SK-N-SH treated with all-trans-retinoic acid at 6 μM for 48 hours (cell line): Measurements from ENCODE around the gene TIMP1.

Experiments used
- ATAC-seq: fragments of 200-7000 bp; cut with Tn5 transposase; 3 replicates; pipeline ENCODE4 v1.9.1; 2020; ENCODE audit warnings: mild to moderate bottlenecking, moderate library complexity
- BACH2 ChIP-seq: fragments of 250-450 bp; sonication (Bioruptor Pico); IDR thresholded peaks from 2 replicates; pipeline ENCODE4 v1.9.0; 2021; ENCODE audit warnings: mild to moderate bottlenecking, borderline replicate concordance
- CSDC2 ChIP-seq: fragments of 250-450 bp; sonication (Bioruptor Pico); IDR thresholded peaks from 2 replicates; pipeline ENCODE4 v1.5.0; 2020; ENCODE audit warnings: mild to moderate bottlenecking, moderate library complexity
- ESRRG ChIP-seq: fragments of 250-450 bp; sonication (Bioruptor Pico); IDR thresholded peaks from 2 replicates; pipeline ENCODE4 v1.6.1; 2021; ENCODE audit warnings: mild to moderate bottlenecking
- GLIS3 ChIP-seq: fragments of 250-450 bp; sonication (Bioruptor Pico); IDR thresholded peaks from 2 replicates; pipeline ENCODE4 v1.5.0; 2020; ENCODE audit warnings: mild to moderate bottlenecking, moderate library complexity
- OSR1 ChIP-seq: fragments of 250-450 bp; sonication (Bioruptor Pico); IDR thresholded peaks from 2 replicates; pipeline ENCODE4 v1.8.0; 2022; ENCODE audit warnings: moderate library complexity, mild to moderate bottlenecking, inconsistent platforms
- PPARA ChIP-seq: fragments of 250-450 bp; sonication (Bioruptor Pico); IDR thresholded peaks from 2 replicates; pipeline ENCODE4 v1.5.0; 2020; ENCODE audit warnings: mild to moderate bottlenecking, borderline replicate concordance
- RARB ChIP-seq: fragments of 250-450 bp; sonication (Bioruptor Pico); IDR thresholded peaks from 2 replicates; pipeline ENCODE4 v1.8.0; 2021; ENCODE audit warnings: mild to moderate bottlenecking, moderate library complexity
- SNAI2 ChIP-seq: fragments of 250-450 bp; sonication (Bioruptor Pico); IDR thresholded peaks from 2 replicates; pipeline ENCODE4 v1.5.0; 2020; ENCODE audit warnings: mild to moderate bottlenecking, moderate library complexity
- TCF4 ChIP-seq: fragments of 250-450 bp; sonication (Bioruptor Pico); IDR thresholded peaks from 2 replicates; pipeline ENCODE4 v1.8.0; 2021; ENCODE audit warnings: mild to moderate bottlenecking, moderate library complexity, borderline replicate concordance
- TOX ChIP-seq: fragments of 250-450 bp; sonication (Bioruptor Pico); IDR thresholded peaks from 2 replicates; pipeline ENCODE4 v1.8.0; 2021; ENCODE audit warnings: mild to moderate bottlenecking, moderate library complexity, borderline replicate concordance
- ZC3H10 ChIP-seq: fragments of 250-450 bp; sonication (Bioruptor Pico); IDR thresholded peaks from 2 replicates; pipeline ENCODE4 v1.5.1; 2021; ENCODE audit warnings: mild to moderate bottlenecking, moderate library complexity
- ZFP3 ChIP-seq: fragments of 250-450 bp; sonication (Bioruptor Pico); IDR thresholded peaks from 2 replicates; pipeline ENCODE4 v1.5.0; 2020; ENCODE audit warnings: mild to moderate bottlenecking, moderate library complexity
- ZFP30 ChIP-seq: fragments of 450-650 bp; formaldehyde crosslinking; IDR thresholded peaks from 2 replicates; pipeline ENCODE4 v1.5.0; 2022; ENCODE audit warnings: mild to moderate bottlenecking, moderate library complexity
- ZNF565 ChIP-seq: fragments of 450-650 bp; formaldehyde crosslinking; conservative IDR thresholded peaks from 2 replicates; pipeline ENCODE4 v1.5.0; 2020; ENCODE audit warnings: low read depth, mild to moderate bottlenecking, moderate library complexity
- ZNF70 ChIP-seq: fragments of 450-650 bp; formaldehyde crosslinking; IDR thresholded peaks from 2 replicates; pipeline ENCODE4 v1.5.0; 2020; ENCODE audit warnings: mild to moderate bottlenecking, moderate library complexity
- ZNF8 ChIP-seq: fragments of 450-650 bp; formaldehyde crosslinking; IDR thresholded peaks from 2 replicates; pipeline ENCODE4 v1.5.0; 2020; ENCODE audit warnings: mild to moderate bottlenecking, moderate library complexity
- TF ChIP-seq, protein P1 (sequence below): fragments of 250-450 bp; sonication (Bioruptor Pico); IDR thresholded peaks from 2 replicates; pipeline ENCODE4 v1.8.0; 2020; ENCODE audit warnings: mild to moderate bottlenecking, moderate library complexity, borderline replicate concordance
- TF ChIP-seq, protein P2 (sequence below): fragments of 250-450 bp; sonication (Bioruptor Pico); IDR thresholded peaks from 2 replicates; pipeline ENCODE4 v1.5.1; 2020; ENCODE audit warnings: low read depth, mild to moderate bottlenecking, moderate library complexity
- TF ChIP-seq, protein P3 (sequence below): fragments of 250-450 bp; sonication (Bioruptor Pico); IDR thresholded peaks from 2 replicates; pipeline ENCODE4 v1.5.1; 2021; ENCODE audit warnings: mild to moderate bottlenecking, moderate library complexity
- TF ChIP-seq, protein P4 (sequence below): fragments of 250-450 bp; sonication (Bioruptor Pico); IDR thresholded peaks from 2 replicates; pipeline ENCODE4 v1.8.0; 2021; ENCODE audit warnings: low read depth, mild to moderate bottlenecking, moderate library complexity, borderline replicate concordance
- TF ChIP-seq, protein P5 (sequence below): fragments of 250-450 bp; sonication (Bioruptor Pico); IDR thresholded peaks from 2 replicates; pipeline ENCODE4 v1.5.0; 2020; ENCODE audit warnings: mild to moderate bottlenecking, moderate library complexity

Gene TIMP1

DNA sequence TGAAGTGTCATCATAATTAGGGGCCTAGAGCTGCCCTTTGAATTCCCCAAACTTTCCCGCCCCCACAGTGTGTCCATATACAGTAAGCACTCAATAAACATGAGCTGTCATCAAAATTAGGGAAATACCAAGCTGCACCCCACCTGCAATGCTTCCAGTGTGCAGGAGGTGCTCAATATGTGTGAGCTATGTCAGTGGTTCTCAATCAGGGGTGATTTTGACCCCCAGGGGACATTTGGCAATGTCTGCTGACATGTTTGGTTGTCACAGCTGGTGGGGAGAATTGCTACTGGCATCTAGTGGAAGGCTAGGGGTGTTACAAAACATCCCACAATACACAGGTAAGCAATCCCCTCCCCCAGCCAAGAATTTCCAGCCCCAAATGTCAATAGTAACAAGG is 46.7 kb downstream of the TIMP1 start:
- ATAC-seq: no peak
- TF ChIP-seq ZFP30 (CRISPR knock-in tag) (no peak), GLIS3 (CRISPR knock-in tag) (no peak), ZNF8 (no peak), TCF4 (CRISPR knock-in tag) (no peak), ESRRG (CRISPR knock-in tag) (no peak), ZNF70 (CRISPR knock-in tag) (no peak), ZFP3 (CRISPR knock-in tag) (no peak)
- TF ChIP-seq, protein P1, sequence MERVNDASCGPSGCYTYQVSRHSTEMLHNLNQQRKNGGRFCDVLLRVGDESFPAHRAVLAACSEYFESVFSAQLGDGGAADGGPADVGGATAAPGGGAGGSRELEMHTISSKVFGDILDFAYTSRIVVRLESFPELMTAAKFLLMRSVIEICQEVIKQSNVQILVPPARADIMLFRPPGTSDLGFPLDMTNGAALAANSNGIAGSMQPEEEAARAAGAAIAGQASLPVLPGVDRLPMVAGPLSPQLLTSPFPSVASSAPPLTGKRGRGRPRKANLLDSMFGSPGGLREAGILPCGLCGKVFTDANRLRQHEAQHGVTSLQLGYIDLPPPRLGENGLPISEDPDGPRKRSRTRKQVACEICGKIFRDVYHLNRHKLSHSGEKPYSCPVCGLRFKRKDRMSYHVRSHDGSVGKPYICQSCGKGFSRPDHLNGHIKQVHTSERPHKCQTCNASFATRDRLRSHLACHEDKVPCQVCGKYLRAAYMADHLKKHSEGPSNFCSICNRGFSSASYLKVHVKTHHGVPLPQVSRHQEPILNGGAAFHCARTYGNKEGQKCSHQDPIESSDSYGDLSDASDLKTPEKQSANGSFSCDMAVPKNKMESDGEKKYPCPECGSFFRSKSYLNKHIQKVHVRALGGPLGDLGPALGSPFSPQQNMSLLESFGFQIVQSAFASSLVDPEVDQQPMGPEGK (CRISPR knock-in tag): no peak

DNA sequence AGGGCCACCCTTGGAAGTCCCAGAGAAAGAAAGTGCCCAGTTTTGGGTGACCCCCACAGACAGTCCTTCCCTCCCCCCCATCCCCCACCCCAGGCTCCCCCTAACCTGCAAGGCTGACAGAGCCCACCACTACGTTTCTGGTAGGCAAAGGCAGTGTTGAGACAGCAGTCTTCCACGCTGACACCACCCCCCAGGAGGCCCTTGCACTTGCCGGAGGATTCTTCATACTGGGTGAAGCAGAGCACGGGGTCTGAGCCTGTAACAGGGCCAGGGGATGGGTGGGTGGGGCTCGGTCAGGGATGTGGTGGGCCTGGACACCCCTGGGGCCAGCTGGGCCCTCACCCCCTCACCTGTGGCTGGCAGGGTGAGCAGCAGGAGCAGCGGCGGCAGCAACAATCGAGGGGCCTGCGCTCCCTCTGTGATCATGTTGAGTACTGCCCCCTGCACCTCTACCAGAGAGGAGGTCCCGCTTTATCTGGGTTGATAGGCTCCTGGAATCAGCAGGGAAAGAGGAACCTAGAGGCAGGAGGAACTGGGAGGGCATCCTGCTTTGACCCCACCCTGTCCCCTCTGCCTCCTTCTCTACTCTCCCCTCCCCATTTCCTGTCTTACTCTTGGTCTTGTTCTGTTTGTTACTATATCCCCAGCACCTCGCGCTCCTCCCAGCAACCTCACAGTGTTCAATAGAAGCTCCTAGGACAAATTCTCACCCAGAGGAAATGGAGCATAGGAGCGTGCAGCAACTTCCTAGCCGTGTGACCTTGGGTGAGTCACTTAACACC is 47.4 kb downstream of the TIMP1 start, which contains the start of gene CFP:
Gene CFP (minus strand): TSS at position 512 of the 782 bp plus-strand sequence. CDS start 86 bp downstream, at position 426.
- TF ChIP-seq ESRRG (CRISPR knock-in tag) (no peak), ZNF8 (no peak), ZC3H10 (CRISPR knock-in tag) (no peak), ZFP30 (CRISPR knock-in tag) (no peak), GLIS3 (CRISPR knock-in tag) (no peak), PPARA (CRISPR knock-in tag) (no peak), RARB (CRISPR knock-in tag) (no peak), OSR1 (no peak)
- TF ChIP-seq, protein P2, sequence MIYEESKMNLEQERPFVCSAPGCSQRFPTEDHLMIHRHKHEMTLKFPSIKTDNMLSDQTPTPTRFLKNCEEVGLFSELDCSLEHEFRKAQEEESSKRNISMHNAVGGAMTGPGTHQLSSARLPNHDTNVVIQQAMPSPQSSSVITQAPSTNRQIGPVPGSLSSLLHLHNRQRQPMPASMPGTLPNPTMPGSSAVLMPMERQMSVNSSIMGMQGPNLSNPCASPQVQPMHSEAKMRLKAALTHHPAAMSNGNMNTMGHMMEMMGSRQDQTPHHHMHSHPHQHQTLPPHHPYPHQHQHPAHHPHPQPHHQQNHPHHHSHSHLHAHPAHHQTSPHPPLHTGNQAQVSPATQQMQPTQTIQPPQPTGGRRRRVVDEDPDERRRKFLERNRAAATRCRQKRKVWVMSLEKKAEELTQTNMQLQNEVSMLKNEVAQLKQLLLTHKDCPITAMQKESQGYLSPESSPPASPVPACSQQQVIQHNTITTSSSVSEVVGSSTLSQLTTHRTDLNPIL (CRISPR knock-in tag): no peak
- TF ChIP-seq, protein P3, sequence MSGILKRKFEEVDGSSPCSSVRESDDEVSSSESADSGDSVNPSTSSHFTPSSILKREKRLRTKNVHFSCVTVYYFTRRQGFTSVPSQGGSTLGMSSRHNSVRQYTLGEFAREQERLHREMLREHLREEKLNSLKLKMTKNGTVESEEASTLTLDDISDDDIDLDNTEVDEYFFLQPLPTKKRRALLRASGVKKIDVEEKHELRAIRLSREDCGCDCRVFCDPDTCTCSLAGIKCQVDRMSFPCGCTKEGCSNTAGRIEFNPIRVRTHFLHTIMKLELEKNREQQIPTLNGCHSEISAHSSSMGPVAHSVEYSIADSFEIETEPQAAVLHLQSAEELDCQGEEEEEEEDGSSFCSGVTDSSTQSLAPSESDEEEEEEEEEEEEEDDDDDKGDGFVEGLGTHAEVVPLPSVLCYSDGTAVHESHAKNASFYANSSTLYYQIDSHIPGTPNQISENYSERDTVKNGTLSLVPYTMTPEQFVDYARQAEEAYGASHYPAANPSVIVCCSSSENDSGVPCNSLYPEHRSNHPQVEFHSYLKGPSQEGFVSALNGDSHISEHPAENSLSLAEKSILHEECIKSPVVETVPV (CRISPR knock-in tag): no peak
- ATAC-seq: no peak

DNA sequence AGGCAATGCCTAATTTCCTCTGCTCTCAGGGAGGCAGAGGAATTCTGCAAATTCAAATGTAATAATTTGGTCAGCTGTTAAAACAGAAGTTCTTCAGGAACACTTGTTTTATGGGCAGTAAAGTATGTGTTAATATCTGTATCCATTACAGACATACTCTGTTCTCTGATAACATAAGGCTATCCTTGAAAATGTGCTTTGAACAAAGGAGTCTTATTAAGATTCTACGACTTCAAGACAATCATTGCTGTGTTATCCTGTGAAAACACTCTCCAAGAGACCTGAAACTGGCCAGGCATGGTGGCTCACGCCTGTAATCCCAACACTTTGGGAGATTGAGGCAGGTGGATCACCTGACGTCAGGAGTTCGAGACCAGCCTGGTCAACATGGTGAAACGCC is 49.4 kb downstream of the TIMP1 start:
- ATAC-seq: no peak
- no peak for TF ChIP-seq TOX
- no peak for TF ChIP-seq TCF4 (CRISPR knock-in tag)
- TF ChIP-seq ZNF565 (CRISPR knock-in tag): no peak
- TF ChIP-seq, protein P4, sequence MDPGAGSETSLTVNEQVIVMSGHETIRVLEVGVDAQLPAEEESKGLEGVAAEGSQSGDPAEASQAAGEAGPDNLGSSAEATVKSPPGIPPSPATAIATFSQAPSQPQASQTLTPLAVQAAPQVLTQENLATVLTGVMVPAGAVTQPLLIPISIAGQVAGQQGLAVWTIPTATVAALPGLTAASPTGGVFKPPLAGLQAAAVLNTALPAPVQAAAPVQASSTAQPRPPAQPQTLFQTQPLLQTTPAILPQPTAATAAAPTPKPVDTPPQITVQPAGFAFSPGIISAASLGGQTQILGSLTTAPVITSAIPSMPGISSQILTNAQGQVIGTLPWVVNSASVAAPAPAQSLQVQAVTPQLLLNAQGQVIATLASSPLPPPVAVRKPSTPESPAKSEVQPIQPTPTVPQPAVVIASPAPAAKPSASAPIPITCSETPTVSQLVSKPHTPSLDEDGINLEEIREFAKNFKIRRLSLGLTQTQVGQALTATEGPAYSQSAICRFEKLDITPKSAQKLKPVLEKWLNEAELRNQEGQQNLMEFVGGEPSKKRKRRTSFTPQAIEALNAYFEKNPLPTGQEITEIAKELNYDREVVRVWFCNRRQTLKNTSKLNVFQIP: no peak
- no peak for TF ChIP-seq ZFP30 (CRISPR knock-in tag)
- TF ChIP-seq CSDC2: no peak
- TF ChIP-seq GLIS3 (CRISPR knock-in tag): no peak

DNA sequence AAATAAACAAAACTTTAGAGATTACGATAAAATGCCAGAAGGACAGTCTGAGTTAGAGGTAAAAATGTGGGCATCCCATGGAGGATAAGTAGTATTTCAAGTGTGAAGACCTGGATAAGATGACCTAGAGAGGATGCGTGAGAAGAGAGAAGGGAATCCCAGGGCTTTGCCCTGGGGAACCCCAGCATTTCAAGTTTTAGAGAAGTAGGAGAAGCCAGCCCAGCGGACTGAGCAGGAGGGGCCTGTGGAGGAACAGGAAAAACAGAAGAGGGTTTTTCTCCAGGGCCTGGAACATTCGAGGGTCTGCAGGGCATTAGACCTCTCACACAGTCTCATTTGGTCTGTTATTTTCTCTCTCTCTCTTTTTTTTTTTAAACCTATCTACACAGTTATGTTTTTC is 50.4 kb downstream of the TIMP1 start:
- ATAC-seq: no peak
- TF ChIP-seq ZFP30 (CRISPR knock-in tag) (no peak), TCF4 (CRISPR knock-in tag) (no peak), ZC3H10 (CRISPR knock-in tag) (no peak), CSDC2 (no peak), SNAI2 (CRISPR knock-in tag) (no peak), OSR1 (no peak), ESRRG (CRISPR knock-in tag) (no peak), BACH2 (CRISPR knock-in tag) (no peak), ZNF8 (no peak), ZFP3 (CRISPR knock-in tag) (no peak), ZNF565 (CRISPR knock-in tag) (no peak)
- TF ChIP-seq, protein P5, sequence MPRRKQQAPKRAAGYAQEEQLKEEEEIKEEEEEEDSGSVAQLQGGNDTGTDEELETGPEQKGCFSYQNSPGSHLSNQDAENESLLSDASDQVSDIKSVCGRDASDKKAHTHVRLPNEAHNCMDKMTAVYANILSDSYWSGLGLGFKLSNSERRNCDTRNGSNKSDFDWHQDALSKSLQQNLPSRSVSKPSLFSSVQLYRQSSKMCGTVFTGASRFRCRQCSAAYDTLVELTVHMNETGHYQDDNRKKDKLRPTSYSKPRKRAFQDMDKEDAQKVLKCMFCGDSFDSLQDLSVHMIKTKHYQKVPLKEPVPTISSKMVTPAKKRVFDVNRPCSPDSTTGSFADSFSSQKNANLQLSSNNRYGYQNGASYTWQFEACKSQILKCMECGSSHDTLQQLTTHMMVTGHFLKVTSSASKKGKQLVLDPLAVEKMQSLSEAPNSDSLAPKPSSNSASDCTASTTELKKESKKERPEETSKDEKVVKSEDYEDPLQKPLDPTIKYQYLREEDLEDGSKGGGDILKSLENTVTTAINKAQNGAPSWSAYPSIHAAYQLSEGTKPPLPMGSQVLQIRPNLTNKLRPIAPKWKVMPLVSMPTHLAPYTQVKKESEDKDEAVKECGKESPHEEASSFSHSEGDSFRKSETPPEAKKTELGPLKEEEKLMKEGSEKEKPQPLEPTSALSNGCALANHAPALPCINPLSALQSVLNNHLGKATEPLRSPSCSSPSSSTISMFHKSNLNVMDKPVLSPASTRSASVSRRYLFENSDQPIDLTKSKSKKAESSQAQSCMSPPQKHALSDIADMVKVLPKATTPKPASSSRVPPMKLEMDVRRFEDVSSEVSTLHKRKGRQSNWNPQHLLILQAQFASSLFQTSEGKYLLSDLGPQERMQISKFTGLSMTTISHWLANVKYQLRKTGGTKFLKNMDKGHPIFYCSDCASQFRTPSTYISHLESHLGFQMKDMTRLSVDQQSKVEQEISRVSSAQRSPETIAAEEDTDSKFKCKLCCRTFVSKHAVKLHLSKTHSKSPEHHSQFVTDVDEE: no peak
- TF ChIP-seq, protein P1 (CRISPR knock-in tag): no peak
- TF ChIP-seq, protein P4: no peak
